GM12873 (cell line): Measurements from ENCODE around the gene RNASE7.

ENCODE experiments used
- CTCF ChIP-seq: IDR thresholded peaks from 2 replicates; pipeline ENCODE4 v1.5.1; 2012; ENCODE audit warnings: low read depth, mild to moderate bottlenecking, moderate library complexity, low read length, control low read depth; ENCODE audit not compliant: insufficient read depth; ENCODE audit errors: missing control alignments

RNASE7 gene

DNA sequence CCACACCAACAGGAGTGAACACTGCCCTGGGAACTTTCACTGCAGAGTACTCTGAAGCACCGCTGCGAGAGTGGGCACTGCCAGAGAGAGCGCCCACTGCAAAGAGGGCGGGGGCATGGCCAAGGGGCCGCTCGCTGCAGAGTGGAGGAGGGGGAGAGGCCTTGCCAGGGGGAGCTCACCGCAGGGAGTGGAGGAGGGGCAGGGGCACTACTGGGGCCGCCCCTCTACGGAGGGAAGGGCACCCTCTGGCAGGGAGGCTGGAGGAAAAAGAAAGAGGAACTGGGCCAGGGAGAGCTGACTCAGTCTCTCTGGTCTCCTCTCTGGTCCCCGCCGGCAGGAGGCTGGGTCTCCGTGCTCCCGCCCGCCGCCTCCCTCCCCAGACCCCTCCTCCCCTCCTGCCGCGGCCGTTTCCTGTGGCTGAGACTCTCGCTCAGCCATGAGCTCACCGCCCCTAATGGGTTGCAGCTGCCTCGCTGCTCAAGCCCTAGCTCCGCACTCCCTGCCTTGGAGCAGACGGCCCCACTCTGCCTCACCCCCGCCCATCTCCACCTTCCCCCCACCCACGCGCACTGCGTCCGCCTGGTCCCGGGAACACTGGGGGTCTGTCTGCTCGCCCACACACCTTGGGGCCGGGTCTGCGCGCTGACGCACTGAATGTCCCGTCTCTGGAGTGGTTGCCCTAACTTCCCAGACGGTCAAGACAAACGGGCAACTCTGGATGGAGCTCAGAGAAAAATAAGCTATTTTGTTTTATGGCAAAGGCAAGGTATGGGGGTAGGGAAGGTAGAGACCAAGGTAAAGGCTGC is 29.3 kb downstream of the RNASE7 start:
- TF ChIP-seq CTCF = no peak

DNA sequence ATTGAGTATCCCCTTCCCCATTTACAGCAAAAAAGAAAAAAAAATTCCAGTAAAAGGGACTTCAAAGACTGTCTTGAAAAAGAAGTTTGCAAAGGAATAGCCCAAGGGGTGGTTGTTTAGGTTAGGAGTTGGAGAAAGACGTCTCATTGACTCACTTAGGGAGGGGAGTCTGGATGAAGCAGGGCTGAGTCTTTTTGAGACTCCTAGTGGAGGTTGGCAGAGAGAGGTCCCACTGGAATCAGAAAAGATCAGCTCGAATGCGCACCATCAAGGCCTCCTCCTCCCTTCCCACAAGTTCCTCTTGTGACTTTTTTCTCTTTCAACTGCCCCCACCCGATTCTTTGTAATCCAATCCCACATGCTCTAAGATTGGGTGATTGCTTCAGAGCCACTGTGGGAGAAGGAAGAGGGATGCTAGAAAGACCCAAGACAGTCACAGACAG is 29.9 kb downstream of the RNASE7 start:
- TF ChIP-seq CTCF = no peak

GRCh38 chr14:21072781-21073339 is 30.7 kb downstream of the RNASE7 start:
- no peak for TF ChIP-seq CTCF

DNA sequence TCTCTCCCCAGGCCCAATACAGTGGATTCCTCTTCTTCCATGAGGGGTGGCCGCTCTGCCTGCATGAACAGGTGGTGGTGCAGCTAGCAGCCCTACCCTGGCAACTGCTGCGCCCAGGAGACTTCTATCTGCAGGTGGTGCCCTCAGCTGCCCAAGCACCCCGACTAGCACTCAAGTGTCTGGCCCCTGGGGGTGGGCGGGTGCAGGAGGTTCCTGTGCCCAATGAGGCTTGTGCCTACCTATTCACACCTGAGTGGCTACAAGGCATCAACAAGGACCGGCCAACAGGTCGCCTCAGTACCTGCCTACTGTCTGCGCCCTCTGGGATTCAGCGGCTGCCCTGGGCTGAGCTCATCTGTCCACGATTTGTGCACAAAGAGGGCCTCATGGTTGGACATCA is 31.8 kb downstream of the RNASE7 start:
- no peak for TF ChIP-seq CTCF

GRCh38 chr14:21074398-21075272 is 32.5 kb downstream of the RNASE7 start:
- no peak for TF ChIP-seq CTCF

DNA sequence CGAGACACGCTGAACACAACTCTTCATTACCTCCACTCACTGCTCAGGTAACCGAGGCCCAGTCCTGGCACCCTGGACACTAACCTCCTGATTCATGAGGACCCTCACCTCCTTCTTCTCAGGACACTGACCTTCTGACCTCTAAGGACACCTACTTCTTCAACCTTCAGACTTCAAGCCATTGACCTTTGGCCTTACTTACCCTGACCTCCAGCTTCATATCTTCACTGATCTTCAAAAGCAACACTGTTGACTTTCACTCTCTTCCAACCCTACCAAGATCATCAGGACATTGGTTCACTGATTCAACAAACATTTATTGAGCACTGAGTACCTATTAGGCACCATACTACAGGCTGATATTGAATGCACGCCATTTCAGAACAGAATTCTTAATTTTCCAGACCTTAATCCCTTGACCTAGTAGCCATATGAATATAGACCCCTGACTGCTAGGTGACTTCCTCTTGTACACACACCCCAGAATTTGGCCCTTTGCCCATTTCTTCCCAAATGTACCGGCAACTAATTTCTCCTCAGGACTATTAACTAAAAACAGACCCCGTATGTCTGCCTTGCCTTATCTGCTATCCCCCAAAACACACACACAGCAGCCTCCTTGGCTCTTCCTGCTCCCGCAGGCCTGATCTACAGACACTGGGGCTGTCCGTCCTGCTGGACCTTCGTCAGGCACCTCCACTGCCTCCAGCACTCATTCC is 33.7 kb downstream of the RNASE7 start:
- TF ChIP-seq CTCF = no peak

GRCh38 chr14:21077672-21078071 is 35.5 kb downstream of the RNASE7 start:
- no peak for TF ChIP-seq CTCF
